Testis (tissue), 3 donors: ENCODE results near the gene KARS1. TPM values are rescaled to one million over a fixed set of nuclear protein-coding genes. Genes with fewer than 3 reads are reported as not detected.
A peak's percentile ranks its signal among the peaks of the same experiment; 100 is the strongest.

Experiments
- DNase-seq: peaks from one replicate; pipeline ENCODE4 v3.0.0-alpha.2; 2019
- H3K27ac ChIP-seq, 2 donors: fragments of 200-600 bp; sonication (generic); one replicate each; pipeline ENCODE4 v1.5.1; 2019
- H3K27me3 ChIP-seq: fragments of 200-600 bp; sonication (generic); one replicate; pipeline ENCODE4 v1.5.1; 2019
- H3K36me3 ChIP-seq: fragments of 200-600 bp; sonication (generic); one replicate; pipeline ENCODE4 v1.5.1; 2017; ENCODE audit warnings: low read depth; ENCODE audit errors: missing control alignments
- H3K4me1 ChIP-seq: fragments of 200-600 bp; sonication (generic); one replicate; pipeline ENCODE4 v1.5.1; 2019
- H3K4me3 ChIP-seq, 2 donors: fragments of 200-600 bp; sonication (generic); one replicate each; pipeline ENCODE4 v1.5.1; 2017 to 2019
- H3K9me3 ChIP-seq: fragments of 200-600 bp; sonication (generic); one replicate; pipeline ENCODE4 v1.5.1; 2017
- POLR2A ChIP-seq: fragments of 450-650 bp; IDR thresholded peaks from one replicate; pipeline ENCODE4 v1.6.1; 2017; ENCODE audit warnings: antibody characterized with exemption, mild to moderate bottlenecking, moderate library complexity
- WGBS, 2 donors: methylation state at CpG; one replicate each; pipeline ENCODE4 v1.1.5; 2018; 5-methylcytosine and 5-hydroxymethylcytosine counted together
- intact Hi-C: fragments of 100-400 bp; cut with DNase I; formaldehyde crosslinking; loops from one replicate; pipeline ENCODE4 v1.15.1; 2023; ENCODE audit warnings: low total_unique reads
- polyA plus RNA-seq: library from polyadenylated mRNA; stranded (reverse); fragments of 350-450 nt; fragmentation: Illumina TruSeq; extraction: RNeasy Lipid Tissue Mini Kit (QIAGEN cat#74804); gene quantifications from one replicate; pipeline ENCODE4 v1.2.3, GENCODE V29; 2014; ENCODE audit warnings: low read depth, low replicate concordance; ENCODE audit not compliant: insufficient read depth
- total RNA-seq, 2 donors: library from RNA; depleted of rRNA; stranded (reverse); fragments of >200 nt; gene quantifications; one replicate each; pipeline ENCODE4 v1.2.3, GENCODE V29; 2016
- TF ChIP-seq, protein P1 (sequence below), 3 experiments: fragments of 450-650 bp in 2 of 3; fragments of 200-600 bp in 1 of 3; sonication (generic) in 1 of 3; IDR thresholded peaks; one replicate each; pipeline ENCODE4 v1.5.1; 2016 to 2019; ENCODE audit warnings: antibody characterized with exemption in 3 of 3, mild to moderate bottlenecking in 2 of 3, moderate library complexity in 1 of 3

Gene KARS1
- total and polyA plus RNA-seq, 3 donors from 2014 or later = 137 to 254 (median 139) TPM

DNA sequence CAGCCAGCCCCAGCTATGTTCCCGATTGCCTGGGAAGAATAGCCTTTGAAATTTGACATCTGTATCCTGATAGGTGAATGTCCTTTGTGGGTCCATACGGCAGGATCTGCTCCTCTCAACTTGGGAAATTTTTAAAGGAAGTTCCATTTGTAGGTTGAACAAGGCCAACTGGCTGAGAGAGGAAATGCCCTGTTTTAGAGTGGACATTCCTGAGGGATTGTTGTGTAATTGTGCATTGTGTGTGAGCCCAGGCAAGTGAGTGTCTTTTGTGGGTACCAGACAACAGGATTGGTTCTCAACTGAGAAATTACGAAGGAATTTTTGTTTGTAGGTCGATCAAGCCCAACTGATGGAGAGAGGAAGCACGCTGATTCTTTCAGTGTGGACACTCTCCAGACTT is 31.9 kb upstream of the KARS1 start:
- 86 to 89% methylated on average over 5 of the region's 5 CpGs for WGBS, 2 donors
- peak overlapping the region in 1 of 2 donors; percentile 66 for H3K27ac ChIP-seq
- H3K27me3 ChIP-seq = no peaks in the 10 kb centered on the region
- H3K4me1 ChIP-seq = no peaks in the 10 kb centered on the region
- H3K36me3 ChIP-seq = no peaks in the 10 kb centered on the region
- no peaks in the 10 kb centered on the region for H3K9me3 ChIP-seq
- no peak for DNase-seq
- no peak overlapping the region for H3K4me3 ChIP-seq
- TF ChIP-seq, protein P1, sequence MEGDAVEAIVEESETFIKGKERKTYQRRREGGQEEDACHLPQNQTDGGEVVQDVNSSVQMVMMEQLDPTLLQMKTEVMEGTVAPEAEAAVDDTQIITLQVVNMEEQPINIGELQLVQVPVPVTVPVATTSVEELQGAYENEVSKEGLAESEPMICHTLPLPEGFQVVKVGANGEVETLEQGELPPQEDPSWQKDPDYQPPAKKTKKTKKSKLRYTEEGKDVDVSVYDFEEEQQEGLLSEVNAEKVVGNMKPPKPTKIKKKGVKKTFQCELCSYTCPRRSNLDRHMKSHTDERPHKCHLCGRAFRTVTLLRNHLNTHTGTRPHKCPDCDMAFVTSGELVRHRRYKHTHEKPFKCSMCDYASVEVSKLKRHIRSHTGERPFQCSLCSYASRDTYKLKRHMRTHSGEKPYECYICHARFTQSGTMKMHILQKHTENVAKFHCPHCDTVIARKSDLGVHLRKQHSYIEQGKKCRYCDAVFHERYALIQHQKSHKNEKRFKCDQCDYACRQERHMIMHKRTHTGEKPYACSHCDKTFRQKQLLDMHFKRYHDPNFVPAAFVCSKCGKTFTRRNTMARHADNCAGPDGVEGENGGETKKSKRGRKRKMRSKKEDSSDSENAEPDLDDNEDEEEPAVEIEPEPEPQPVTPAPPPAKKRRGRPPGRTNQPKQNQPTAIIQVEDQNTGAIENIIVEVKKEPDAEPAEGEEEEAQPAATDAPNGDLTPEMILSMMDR (IDR thresholded peaks at IDR 0.05) = no peak
- no peak for TF ChIP-seq POLR2A
- intact Hi-C loops = no loop called here

DNA sequence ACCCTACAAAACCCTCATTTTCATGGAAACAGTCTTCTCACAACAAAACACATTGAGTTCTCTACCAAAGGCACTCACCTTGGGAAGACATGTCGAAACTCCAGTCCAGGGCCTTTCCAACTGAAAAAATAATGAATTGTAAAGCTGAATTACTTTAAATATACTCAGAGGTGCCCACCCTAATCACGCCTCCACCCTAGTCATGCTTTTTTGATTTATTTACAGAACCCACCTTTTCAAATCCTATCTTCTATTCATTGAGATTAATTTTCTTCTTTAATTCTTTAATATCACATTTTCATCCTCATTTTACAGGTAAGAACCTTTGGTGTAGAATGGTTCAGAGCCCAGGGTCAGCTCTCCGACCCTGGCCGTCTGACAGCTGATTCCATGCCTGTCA is 29.4 kb upstream of the KARS1 start, which contains the start of gene CPHXL2:
Gene CPHXL2, minus strand, starts transcription at position 101 of the 400 bp plus-strand sequence. Its CDS starts 10 bp downstream, at position 91.
- intact Hi-C loops = no loop called here
- no peaks in the 10 kb centered on the region for H3K36me3 ChIP-seq
- H3K27me3 ChIP-seq = no peaks in the 10 kb centered on the region
- 91 to 93% methylated on average over 4 of the region's 4 CpGs for WGBS, 2 donors
- no peak for TF ChIP-seq POLR2A
- TF ChIP-seq, protein P1 (IDR thresholded peaks at IDR 0.05) = no peak
- no peaks in the 10 kb centered on the region for H3K4me1 ChIP-seq
- no peak within 1 kb of the TSS for H3K27ac ChIP-seq
- H3K4me3 ChIP-seq = no peak within 1 kb of the TSS
- no peaks in the 10 kb centered on the region for H3K9me3 ChIP-seq
- DNase-seq = no peak

DNA sequence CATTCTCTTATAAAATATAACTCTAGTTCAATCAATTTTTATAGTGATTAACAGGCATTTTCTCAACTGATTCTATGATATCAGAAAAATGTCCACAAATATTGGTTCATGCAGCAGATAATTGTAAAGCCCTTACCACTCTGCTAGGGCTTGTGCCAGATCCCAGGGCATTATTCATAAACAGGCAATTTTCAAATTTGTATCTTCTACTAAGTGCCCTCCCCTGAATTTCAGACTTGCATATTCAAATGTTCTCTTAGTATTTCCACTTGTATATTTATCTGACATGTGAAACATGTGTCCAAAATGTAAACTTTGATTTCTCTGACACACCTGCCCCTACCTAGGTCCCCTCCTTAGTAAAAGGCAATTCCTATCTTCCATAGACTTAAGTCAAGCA is 20.0 kb upstream of the KARS1 start:
- Histone ChIP-seq H3K9me3 (no peaks in the 10 kb centered on the region), H3K4me1 (no peaks in the 10 kb centered on the region), H3K27me3 (no peaks in the 10 kb centered on the region), H3K36me3 (no peaks in the 10 kb centered on the region), H3K4me3 (no peak overlapping the region), H3K27ac (no peak overlapping the region)
- intact Hi-C loops = no loop called here
- DNase-seq = no peak
- TF ChIP-seq, protein P1 (IDR thresholded peaks at IDR 0.05) = no peak
- no peak for TF ChIP-seq POLR2A

DNA sequence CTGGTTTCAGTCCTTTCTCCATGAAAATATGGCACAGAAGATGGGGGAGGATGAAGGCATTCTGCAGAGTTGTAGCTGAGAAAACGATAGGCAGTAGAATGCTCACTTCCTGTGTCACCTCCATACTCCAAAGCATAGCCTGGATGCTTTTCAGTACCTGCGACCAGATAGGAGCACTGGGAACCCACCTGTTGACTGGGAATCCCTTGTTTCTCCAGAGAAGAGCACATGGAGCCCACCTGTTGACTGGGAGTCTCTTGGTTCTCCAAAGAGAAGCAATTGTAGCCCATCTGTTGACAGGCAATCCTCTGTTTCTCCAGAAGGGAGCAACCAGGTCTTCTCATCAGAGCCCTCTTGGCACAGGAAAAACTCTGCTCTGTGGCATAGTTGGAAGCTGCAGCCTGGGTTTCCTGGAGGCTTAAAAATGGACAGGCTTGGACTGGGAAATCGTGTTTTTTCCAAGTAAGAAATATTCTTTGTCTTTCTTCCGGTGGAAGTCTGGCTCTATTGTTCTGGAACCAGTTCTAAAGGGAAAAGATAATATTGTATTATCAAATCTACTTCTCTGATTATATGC is 13.3 kb upstream of the KARS1 start:
- Histone ChIP-seq H3K27me3 (no peaks in the 10 kb centered on the region), H3K27ac (no peak overlapping the region), H3K4me3 (no peak overlapping the region), H3K4me1 (no peaks in the 10 kb centered on the region), H3K36me3 (no peaks in the 10 kb centered on the region), H3K9me3 (no peaks in the 10 kb centered on the region)
- TF ChIP-seq, protein P1 (IDR thresholded peaks at IDR 0.05) = no peak
- no peak for TF ChIP-seq POLR2A
- 43 to 67% methylated on average over 3 to 4 of the region's 4 CpGs for WGBS, 2 donors
- intact Hi-C loops = no loop called here
- DNase-seq = no peak

DNA sequence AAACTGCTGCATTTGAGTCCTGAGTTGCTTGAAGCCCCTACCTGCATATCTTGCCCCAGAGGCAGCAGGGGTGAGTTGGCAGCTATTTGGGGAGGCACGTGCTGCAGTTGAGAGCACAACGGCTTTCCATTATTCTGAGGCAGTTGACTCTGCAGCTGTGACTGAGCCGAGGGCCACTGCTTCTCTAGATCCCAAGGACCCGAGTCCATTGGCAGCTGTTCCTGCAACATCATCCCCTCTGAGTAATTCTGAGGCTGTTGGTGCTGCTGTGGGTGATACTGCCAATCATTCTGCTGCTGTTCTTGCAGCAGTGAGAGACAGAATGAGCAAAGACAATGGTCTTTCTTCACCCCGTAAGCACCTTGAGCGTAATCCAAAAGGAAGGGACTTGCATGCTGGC is 12.9 kb upstream of the KARS1 start:
- WGBS, 2 donors = 88 to 96% methylated on average over 6 of the region's 6 CpGs
- H3K36me3 ChIP-seq = no peaks in the 10 kb centered on the region

More for the DNA sequence above, 12.9 kb upstream of the KARS1 start:
- H3K4me1 ChIP-seq = no peaks in the 10 kb centered on the region
- no peak overlapping the region for H3K27ac ChIP-seq
- DNase-seq = no peak
- H3K27me3 ChIP-seq = no peaks in the 10 kb centered on the region
- H3K4me3 ChIP-seq = no peak overlapping the region
- no peaks in the 10 kb centered on the region for H3K9me3 ChIP-seq
- intact Hi-C loops = no loop called here
- no peak for TF ChIP-seq POLR2A
- TF ChIP-seq, protein P1 (IDR thresholded peaks at IDR 0.05) = no peak
